CD14-positive monocyte (primary cell): Measurements from ENCODE around the gene DGAT2. TPM values are rescaled to one million over a fixed set of nuclear protein-coding genes. Genes with fewer than 3 reads are reported as not detected.

ENCODE experiments used
- DNase-seq, 3 donors: peaks; one replicate each; pipeline ENCODE4 v3.0.0-alpha.2; 2011 to 2022
- H2AFZ ChIP-seq: 2 replicates; pipeline ENCODE4 v1.6.0; 2012; ENCODE audit warnings: mild to moderate bottlenecking, low read depth, low read length, inconsistent platforms; ENCODE audit not compliant: insufficient read depth, poor library complexity, severe bottlenecking
- H3K27ac ChIP-seq, 2 donors: 1 replicate in 1 of 2; 2 replicates in 1 of 2; pipeline ENCODE4 v1.5.1; 2012 to 2013; ENCODE audit warnings: low read length in 2 of 2, control low read depth in 1 of 2, inconsistent platforms in 1 of 2, low read depth in 1 of 2, mild to moderate bottlenecking in 1 of 2
- H3K27me3 ChIP-seq, 2 donors: one replicate each; pipeline versions ENCODE4 v1.6.0 to v1.6.1; 2011 to 2013; ENCODE audit warnings: low read length in 2 of 2; ENCODE audit not compliant: control insufficient read depth in 2 of 2, insufficient read depth in 2 of 2
- H3K36me3 ChIP-seq, 2 donors: replicated peaks in 1 of 2; 1 replicate in 1 of 2; 2 replicates in 1 of 2; pipeline versions ENCODE4 v1.5.1 to v1.6.1; 2012 to 2013; ENCODE audit warnings: low read length in 2 of 2, control low read depth in 1 of 2, inconsistent platforms in 1 of 2, mild to moderate bottlenecking in 1 of 2; ENCODE audit not compliant: insufficient read depth in 2 of 2, control insufficient read depth in 1 of 2
- H3K4me1 ChIP-seq, 2 donors: 1 replicate in 1 of 2; 2 replicates in 1 of 2; pipeline versions ENCODE4 v1.5.1 to v1.6.1; 2012 to 2013; ENCODE audit warnings: low read length in 2 of 2, control low read depth in 1 of 2, inconsistent platforms in 1 of 2, mild to moderate bottlenecking in 1 of 2, moderate library complexity in 1 of 2; ENCODE audit not compliant: insufficient read depth in 2 of 2, control insufficient read depth in 1 of 2
- H3K4me2 ChIP-seq: replicated peaks from 2 replicates; pipeline ENCODE3; 2012; ENCODE audit warnings: low read length, moderate library complexity, mild to moderate bottlenecking; ENCODE audit not compliant: poor library complexity, severe bottlenecking; ENCODE audit errors: extremely low read depth
- H3K4me3 ChIP-seq, 3 experiments: fragments of 200-600 bp in 1 of 3; sonication (generic) in 1 of 3; replicated peaks in 1 of 3; 1 replicate in 2 of 3; 2 replicates in 1 of 3; pipeline ENCODE4 v1.5.1; 2011 to 2013; ENCODE audit warnings: low read length in 3 of 3, mild to moderate bottlenecking in 3 of 3, control low read depth in 2 of 3, low read depth in 2 of 3, inconsistent platforms in 1 of 3, moderate library complexity in 1 of 3
- H3K79me2 ChIP-seq: 2 replicates; pipeline ENCODE4 v1.6.0; 2012; ENCODE audit warnings: mild to moderate bottlenecking, control low read depth, inconsistent platforms, low read length, moderate library complexity; ENCODE audit not compliant: insufficient read depth
- H3K9ac ChIP-seq: 2 replicates; pipeline ENCODE4 v1.6.0; 2017; ENCODE audit warnings: low read length, mild to moderate bottlenecking; ENCODE audit not compliant: insufficient read depth, poor library complexity, severe bottlenecking
- H3K9me3 ChIP-seq, 2 donors: replicated peaks in 1 of 2; 1 replicate in 1 of 2; 2 replicates in 1 of 2; pipeline versions ENCODE4 v1.5.1 to v1.6.1; 2012 to 2013; ENCODE audit warnings: low read length in 2 of 2, control low read depth in 1 of 2; ENCODE audit not compliant: control insufficient read depth in 1 of 2, insufficient read depth in 1 of 2
- H4K20me1 ChIP-seq: 2 replicates; pipeline ENCODE4 v1.6.0; 2012; ENCODE audit warnings: mild to moderate bottlenecking, low read length, control low read depth, moderate library complexity; ENCODE audit not compliant: insufficient read depth
- H3K27ac Mint-ChIP-seq, 7 donors: one replicate each; pipeline ENCODE4 v1.8.0; 2020; ENCODE audit warnings: mild to moderate bottlenecking in 7 of 7, mixed read lengths in 7 of 7, moderate library complexity in 6 of 7, inconsistent platforms in 2 of 7
- H3K27me3 Mint-ChIP-seq, 3 donors: one replicate each; pipeline ENCODE4 v1.8.0; 2021 to 2022; ENCODE audit warnings: low read depth in 3 of 3, mild to moderate bottlenecking in 3 of 3, mixed read lengths in 3 of 3, moderate library complexity in 3 of 3, inconsistent platforms in 1 of 3
- H3K36me3 Mint-ChIP-seq, 2 donors: one replicate each; pipeline ENCODE4 v1.8.0; 2020; ENCODE audit warnings: mixed read lengths in 2 of 2, inconsistent platforms in 1 of 2, mild to moderate bottlenecking in 1 of 2
- H3K4me1 Mint-ChIP-seq: one replicate; pipeline ENCODE4 v1.8.0; 2020; ENCODE audit warnings: mild to moderate bottlenecking, mixed read lengths
- H3K4me3 Mint-ChIP-seq, 2 donors: one replicate each; pipeline ENCODE4 v1.8.0; 2020; ENCODE audit warnings: mild to moderate bottlenecking in 2 of 2, mixed read lengths in 2 of 2, moderate library complexity in 1 of 2
- H3K9me3 Mint-ChIP-seq, 7 donors: one replicate each; pipeline ENCODE4 v1.8.0; 2020 to 2022; ENCODE audit warnings: mixed read lengths in 7 of 7, mild to moderate bottlenecking in 6 of 7, moderate library complexity in 6 of 7, inconsistent platforms in 2 of 7
- CTCF ChIP-seq: fragments of 200-600 bp; IDR thresholded peaks from one replicate; pipeline ENCODE4 v1.8.0; 2022; ENCODE audit warnings: antibody characterized with exemption, mild to moderate bottlenecking
- WGBS: methylation state at CpG from one replicate; pipeline ENCODE4 v1.1.5; 2013; ENCODE audit warnings: missing lambda C conversion rate; ENCODE audit not compliant: insufficient coverage; 5-methylcytosine and 5-hydroxymethylcytosine counted together
- intact Hi-C, 2 donors: fragments of 100-400 bp; cut with micrococcal nuclease; formaldehyde crosslinking; loops; one replicate each; pipeline versions ENCODE4 v1.15.0 to v1.15.1; 2023
- polyA plus RNA-seq, 3 donors: library from polyadenylated mRNA; depleted of rRNA in 1 of 3; unstranded in 2 of 3; stranded (reverse) in 1 of 3; fragments of 300-500 nt in 2 of 3; fragments of >200 nt in 1 of 3; fragmentation: Illumina TruSeq in 2 of 3; gene quantifications; 1 replicate in 2 of 3; 2 replicates in 1 of 3; pipeline ENCODE4 v1.2.3, GENCODE V29; 2012 to 2021

The DGAT2 gene
- polyA plus RNA-seq, 3 donors, result 7.0 to 18.4 (median 14.8) TPM

- Histone ChIP-seq H3K9me3 (no peaks in the 10 kb centered on the region), H4K20me1 (peaks cover 3% of the 10 kb centered on the region), H3K4me3 (peak overlapping the region in 1 of 3 experiments; percentile 33), H3K27ac (peak overlapping the region in 1 of 2 donors; percentile 76), H3K4me2 (peak overlapping the region; percentile 51), H3K9ac (no peak overlapping the region), H3K4me1 (peaks cover 45 to 47% of the 10 kb centered on the region in 2 donors), H3K79me2 (peaks cover 31% of the 10 kb centered on the region), H2AFZ (no peak overlapping the region), H3K27me3 (no peaks in the 10 kb centered on the region), H3K36me3 (no peaks in the 10 kb centered on the region)
- H3K9me3 Mint-ChIP-seq, result peaks cover 0 to 3% (median 0%) of the 10 kb centered on the region in 7 donors
- no peaks in the 10 kb centered on the region for H3K36me3 Mint-ChIP-seq
- WGBS, result 94% methylated on average over 2 of the region's 2 CpGs
- peaks cover 44% of the 10 kb centered on the region for H3K4me1 Mint-ChIP-seq
- H3K27ac Mint-ChIP-seq, result peak overlapping the region; percentile 81 to 92 (median 88)
- TF ChIP-seq CTCF, result no peak
- intact Hi-C loops, result loop anchor here in 1 of 2 donors (5.0 kb wide), 1 partner anchor 39 kb away; no protein-coding TSS in a partner anchor
- DNase-seq, result no peak
- H3K27me3 Mint-ChIP-seq, result no peaks in the 10 kb centered on the region
- H3K4me3 Mint-ChIP-seq, result peak overlapping the region in 1 of 2 donors; percentile 17
Observed at GRCh38 chr11:75811485-75811884, 42.9 kb downstream of the DGAT2 start.

- H3K36me3 ChIP-seq, result no peaks in the 10 kb centered on the region
- H3K4me3 ChIP-seq, result no peak overlapping the region
- no peak overlapping the region for H3K9ac ChIP-seq
- no peaks in the 10 kb centered on the region for H3K9me3 ChIP-seq
- Mint-ChIP-seq H3K36me3 (no peaks in the 10 kb centered on the region), H3K4me1 (peaks cover 44% of the 10 kb centered on the region), H3K27ac (peak overlapping the region in 1 of 7 donors; percentile 46), H3K27me3 (no peaks in the 10 kb centered on the region), H3K4me3 (no peak overlapping the region), H3K9me3 (peaks cover 0 to 3% (median 0%) of the 10 kb centered on the region in 7 donors)
- H3K79me2 ChIP-seq, result peaks cover 42% of the 10 kb centered on the region
- DNase-seq, result no peak
- no peak overlapping the region for H3K4me2 ChIP-seq
- no peak overlapping the region for H2AFZ ChIP-seq
- intact Hi-C loops, result loop anchor here in 1 of 2 donors (5.0 kb wide), 1 partner anchor 40 kb away; no protein-coding TSS in a partner anchor
- no peak overlapping the region for H3K27ac ChIP-seq
- H3K27me3 ChIP-seq, result no peaks in the 10 kb centered on the region
- H3K4me1 ChIP-seq, result peaks cover 56 to 58% of the 10 kb centered on the region in 2 donors
- TF ChIP-seq CTCF, result no peak
- no CpG with 5 or more reads among the region's 2 CpGs for WGBS
- H4K20me1 ChIP-seq, result peaks cover 14% of the 10 kb centered on the region
Observed at GRCh38 chr11:75812542-75813040, 44.0 kb downstream of the DGAT2 start.
